ENCODE measurements around the gene CLCN3. TPM values are rescaled to one million over a fixed set of nuclear protein-coding genes. Genes with fewer than 3 reads are reported as not detected.

Gene CLCN3
- total RNA-seq, 6 donors from 2014 or later: 16.2 to 54.4 (median 30.4) TPM

DNA sequence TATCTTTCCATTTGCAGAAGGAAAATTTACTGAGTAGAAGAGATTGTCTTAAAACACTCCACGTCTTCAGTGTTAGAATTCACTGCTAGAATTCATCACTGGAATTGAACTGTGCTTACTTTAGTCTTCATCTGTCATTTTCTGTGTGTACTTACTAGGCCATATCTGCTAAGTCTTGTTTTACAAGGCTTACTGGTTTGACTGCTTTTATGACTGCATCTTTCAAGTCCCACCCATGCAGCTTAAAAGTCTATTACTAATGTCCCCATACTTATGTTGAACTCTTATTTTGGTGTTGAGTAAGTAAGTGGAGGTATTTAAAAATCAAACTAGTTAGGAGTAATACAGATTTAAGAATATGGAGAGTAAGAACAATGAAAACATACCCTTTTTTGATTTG, 14.6 kb downstream of the CLCN3 start:
- H3K9me3 ChIP-seq: no peaks in the 10 kb centered on the region
- 74 to 80% methylated on average over 1 of the region's 1 CpG for WGBS, 2 donors
- peaks cover 0 to 3% (median 0%) of the 10 kb centered on the region in 4 donors for H3K4me1 ChIP-seq
- no peaks in the 10 kb centered on the region for H3K27me3 ChIP-seq
- H3K4me3 ChIP-seq: no peak overlapping the region
- peak in 1 of 2 donors; percentile 24 for TF ChIP-seq POLR2AphosphoS5 (IDR thresholded peaks at IDR 0.05)
- TF ChIP-seq POLR2A (IDR thresholded peaks at IDR 0.05): no peak
- H3K36me3 ChIP-seq: peaks cover 0 to 15% (median 6%) of the 10 kb centered on the region in 4 donors
- DNase-seq: no peak
- no peak for ATAC-seq (ENCODE audit: low FRiP score in 2 of 2)
- no peak overlapping the region for H3K27ac ChIP-seq

DNA sequence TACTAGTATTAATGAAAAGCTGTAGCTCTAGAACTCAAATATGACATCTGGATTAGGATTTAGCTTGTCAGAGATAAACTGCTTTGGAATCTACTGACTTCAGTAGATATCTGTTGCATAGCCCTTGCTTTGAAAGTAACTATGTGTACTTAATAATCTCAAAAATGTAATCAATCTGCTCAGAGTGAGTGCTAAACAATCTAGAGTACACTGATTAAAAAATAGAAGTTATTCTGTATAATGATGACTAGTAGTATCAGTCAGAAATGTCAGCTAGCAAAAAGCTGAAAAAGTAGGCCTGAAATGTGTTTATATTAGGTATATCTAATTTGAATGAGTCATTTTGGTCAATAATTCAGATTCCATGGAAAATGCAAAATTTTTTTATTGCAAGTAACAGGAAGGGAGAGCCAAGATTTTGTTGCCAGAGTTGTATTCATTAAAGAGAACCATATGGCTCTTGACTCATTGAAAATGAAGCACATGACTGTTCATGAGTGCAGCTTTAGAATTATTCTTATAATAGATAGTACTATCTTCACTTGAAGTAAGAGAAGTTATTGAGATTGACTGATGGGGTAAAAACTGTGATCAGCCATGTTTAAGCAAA, 20.0 kb downstream of the CLCN3 start:
- H3K27me3 ChIP-seq: no peaks in the 10 kb centered on the region
- no peaks in the 10 kb centered on the region for H3K9me3 ChIP-seq
- no peak for ATAC-seq (ENCODE audit: low FRiP score in 2 of 2)
- DNase-seq: no peak
- H3K4me3 ChIP-seq: no peak overlapping the region
- no peak overlapping the region for H3K27ac ChIP-seq
- no peaks in the 10 kb centered on the region for H3K4me1 ChIP-seq
- TF ChIP-seq POLR2AphosphoS5 (IDR thresholded peaks at IDR 0.05): no peak
- TF ChIP-seq EP300 (IDR thresholded peaks at IDR 0.05): no peak
- peaks cover 0 to 38% (median 6%) of the 10 kb centered on the region in 4 donors for H3K36me3 ChIP-seq

DNA sequence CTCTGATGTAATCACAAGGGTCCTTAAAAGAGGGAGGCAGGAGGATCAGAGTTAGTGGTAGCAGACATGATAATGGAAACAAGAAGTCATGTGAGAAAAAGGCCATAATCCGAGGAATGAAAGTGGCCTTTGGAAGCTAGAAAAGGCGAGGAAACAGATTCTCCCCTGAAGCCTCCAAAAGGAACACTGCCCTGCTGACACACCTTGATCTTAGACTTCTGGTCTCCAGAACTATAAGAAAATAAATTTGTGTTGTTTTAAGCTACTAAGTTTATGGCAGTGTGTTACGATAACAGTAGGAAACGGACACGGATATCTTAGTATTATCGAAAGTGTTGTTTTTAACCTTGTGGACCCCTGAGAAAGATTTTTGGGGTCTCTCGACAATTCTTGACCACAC, 24.4 kb downstream of the CLCN3 start:
- Histone ChIP-seq H3K27ac (no peak overlapping the region), H3K36me3 (peaks cover 0 to 23% (median 0%) of the 10 kb centered on the region in 4 donors), H3K27me3 (no peaks in the 10 kb centered on the region), H3K4me1 (peaks cover 0 to under 1% (median 0%) of the 10 kb centered on the region in 4 donors), H3K9me3 (no peaks in the 10 kb centered on the region), H3K4me3 (no peak overlapping the region)
- TF ChIP-seq POLR2AphosphoS5 (IDR thresholded peaks at IDR 0.05) (no peak), POLR2A (IDR thresholded peaks at IDR 0.05) (no peak), EP300 (IDR thresholded peaks at IDR 0.05) (no peak)
- TF ChIP-seq, protein P1, sequence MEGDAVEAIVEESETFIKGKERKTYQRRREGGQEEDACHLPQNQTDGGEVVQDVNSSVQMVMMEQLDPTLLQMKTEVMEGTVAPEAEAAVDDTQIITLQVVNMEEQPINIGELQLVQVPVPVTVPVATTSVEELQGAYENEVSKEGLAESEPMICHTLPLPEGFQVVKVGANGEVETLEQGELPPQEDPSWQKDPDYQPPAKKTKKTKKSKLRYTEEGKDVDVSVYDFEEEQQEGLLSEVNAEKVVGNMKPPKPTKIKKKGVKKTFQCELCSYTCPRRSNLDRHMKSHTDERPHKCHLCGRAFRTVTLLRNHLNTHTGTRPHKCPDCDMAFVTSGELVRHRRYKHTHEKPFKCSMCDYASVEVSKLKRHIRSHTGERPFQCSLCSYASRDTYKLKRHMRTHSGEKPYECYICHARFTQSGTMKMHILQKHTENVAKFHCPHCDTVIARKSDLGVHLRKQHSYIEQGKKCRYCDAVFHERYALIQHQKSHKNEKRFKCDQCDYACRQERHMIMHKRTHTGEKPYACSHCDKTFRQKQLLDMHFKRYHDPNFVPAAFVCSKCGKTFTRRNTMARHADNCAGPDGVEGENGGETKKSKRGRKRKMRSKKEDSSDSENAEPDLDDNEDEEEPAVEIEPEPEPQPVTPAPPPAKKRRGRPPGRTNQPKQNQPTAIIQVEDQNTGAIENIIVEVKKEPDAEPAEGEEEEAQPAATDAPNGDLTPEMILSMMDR (IDR thresholded peaks at IDR 0.05): no peak
- no peak for DNase-seq
- WGBS, 2 donors: 95 to 97% methylated on average over 7 of the region's 7 CpGs
- ATAC-seq (ENCODE audit: low FRiP score in 2 of 2): no peak

DNA sequence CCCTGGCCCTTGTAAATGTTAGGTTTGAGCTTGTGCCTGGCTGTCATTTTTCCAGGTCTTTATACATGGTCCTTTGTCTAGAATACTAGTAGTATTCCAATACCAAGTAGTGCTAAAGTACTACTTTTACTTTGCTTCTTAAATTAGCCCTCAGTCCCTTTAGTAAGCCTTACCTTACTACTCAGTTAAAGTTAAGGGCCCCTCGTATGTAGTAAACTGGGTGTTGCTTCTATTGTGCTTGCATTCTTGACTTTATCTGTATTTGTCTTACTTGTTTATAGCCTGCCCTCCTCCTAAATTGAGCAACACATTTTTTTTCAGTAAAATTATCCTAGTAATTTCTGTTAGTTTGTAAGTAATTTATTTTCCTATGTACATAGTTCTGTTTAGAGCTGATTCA, 25.2 kb downstream of the CLCN3 start:
- H3K27me3 ChIP-seq: no peaks in the 10 kb centered on the region
- H3K27ac ChIP-seq: no peak overlapping the region
- no peak overlapping the region for H3K4me3 ChIP-seq
- no peak for TF ChIP-seq EP300 (IDR thresholded peaks at IDR 0.05)
- no peak for TF ChIP-seq POLR2AphosphoS5 (IDR thresholded peaks at IDR 0.05)
- TF ChIP-seq POLR2A (IDR thresholded peaks at IDR 0.05): no peak
- TF ChIP-seq, protein P1 (IDR thresholded peaks at IDR 0.05): no peak
- no peaks in the 10 kb centered on the region for H3K9me3 ChIP-seq
- WGBS, 2 donors: 85 to 89% methylated on average over 1 of the region's 1 CpG
- ATAC-seq (ENCODE audit: low FRiP score in 2 of 2) (no peak), DNase-seq (no peak)
- H3K36me3 ChIP-seq: peaks cover 0 to 20% (median 0%) of the 10 kb centered on the region in 4 donors
- peaks cover 0 to 7% (median 4%) of the 10 kb centered on the region in 4 donors for H3K4me1 ChIP-seq

DNA sequence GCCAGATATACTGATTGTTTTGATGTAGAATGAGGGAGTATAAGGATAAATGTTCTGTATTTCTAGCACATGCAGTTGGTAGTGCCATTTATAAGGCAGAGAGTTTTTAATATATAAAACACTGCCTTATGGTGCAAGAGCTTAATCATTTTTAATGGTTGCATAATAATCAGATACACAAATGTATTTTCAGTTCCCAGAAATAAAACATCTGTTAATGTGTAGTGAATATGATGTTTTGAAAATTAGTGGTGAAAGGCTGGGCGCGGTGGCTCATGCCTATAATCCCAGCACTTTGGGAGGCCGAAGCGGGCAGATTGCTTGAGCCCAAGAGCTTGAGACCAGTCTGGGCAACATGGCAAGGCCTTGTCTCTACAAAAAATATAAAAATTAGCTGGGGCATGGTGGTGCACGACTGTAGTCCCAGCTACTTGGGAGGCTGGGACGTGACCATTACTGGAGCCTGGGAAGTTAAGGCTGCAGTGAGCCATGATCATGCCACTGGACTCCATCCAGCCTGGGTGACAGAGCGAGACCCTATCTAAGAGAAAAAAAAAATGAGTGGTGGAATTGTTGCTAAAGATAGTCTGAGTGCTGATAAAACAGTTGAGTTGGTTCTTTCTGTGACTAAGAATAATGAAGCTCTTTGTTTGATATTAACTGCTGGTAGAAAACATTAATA, 29.3 kb downstream of the CLCN3 start:
- DNase-seq (no peak), ATAC-seq (ENCODE audit: low FRiP score in 2 of 2) (no peak)
- no peak for TF ChIP-seq POLR2AphosphoS5 (IDR thresholded peaks at IDR 0.05)
- TF ChIP-seq, protein P1 (IDR thresholded peaks at IDR 0.05): no peak
- no peak for TF ChIP-seq POLR2A (IDR thresholded peaks at IDR 0.05)
- TF ChIP-seq EP300 (IDR thresholded peaks at IDR 0.05): no peak
- Histone ChIP-seq H3K27ac (peak overlapping the region in 1 of 4 donors; percentile 5), H3K36me3 (peaks cover 0 to 6% (median 0%) of the 10 kb centered on the region in 4 donors), H3K4me1 (peaks cover 0 to 9% (median 5%) of the 10 kb centered on the region in 4 donors), H3K27me3 (no peaks in the 10 kb centered on the region), H3K9me3 (no peaks in the 10 kb centered on the region), H3K4me3 (no peak overlapping the region)
- 75 to 77% methylated on average over 7 of the region's 7 CpGs for WGBS, 2 donors
